T-helper 1 cell treated with Interleukin-12 subunit alpha and Interleukin-12 subunit beta and Interleukin-4 antibody, amounts not matched to agents 30 ng/mL and 1 ng/mL, for 36 hours (primary cell): ENCODE data around the gene OR8K1. TPM values are rescaled to one million over a fixed set of nuclear protein-coding genes. Genes with fewer than 3 reads are reported as not detected.

Experiments
- intact Hi-C: fragments of 100-400 bp; cut with micrococcal nuclease; formaldehyde crosslinking; loops from one replicate; pipeline ENCODE4 v1.15.1; 2024
- total RNA-seq: library from RNA; stranded (reverse); gene quantifications from 2 replicates; pipeline ENCODE4 v1.2.3, GENCODE V29; 2022

OR8K1 gene
- total RNA-seq, result not detected in 2 replicates

- intact Hi-C loops, result no loop called here
Observed at GRCh38 chr11:56345739-56346138, at the start of gene OR8K1. OR8K1 (plus strand) TSS chr11:56346039; CDS start chr11:56346039, 0 bp downstream.

DNA sequence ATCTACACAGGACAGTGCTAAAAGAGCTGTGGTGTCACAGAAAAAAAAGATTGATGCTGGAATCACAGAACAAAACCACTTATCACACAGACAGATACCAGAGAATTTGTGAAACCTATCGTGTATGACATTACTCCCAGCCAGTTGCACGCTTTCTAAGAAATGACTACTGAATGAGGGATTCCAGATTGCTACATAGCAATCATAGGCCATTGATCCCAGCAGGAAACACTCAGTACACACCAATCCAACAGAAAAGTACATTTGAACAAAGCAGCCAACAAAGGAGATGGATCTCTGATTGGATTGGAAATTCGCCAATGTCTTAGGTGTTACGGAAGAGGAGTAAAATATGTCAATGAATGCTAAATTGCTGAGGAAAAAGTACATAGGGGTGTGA, 48.9 kb upstream of the OR8K1 start:
- intact Hi-C loops, result no loop called here

DNA sequence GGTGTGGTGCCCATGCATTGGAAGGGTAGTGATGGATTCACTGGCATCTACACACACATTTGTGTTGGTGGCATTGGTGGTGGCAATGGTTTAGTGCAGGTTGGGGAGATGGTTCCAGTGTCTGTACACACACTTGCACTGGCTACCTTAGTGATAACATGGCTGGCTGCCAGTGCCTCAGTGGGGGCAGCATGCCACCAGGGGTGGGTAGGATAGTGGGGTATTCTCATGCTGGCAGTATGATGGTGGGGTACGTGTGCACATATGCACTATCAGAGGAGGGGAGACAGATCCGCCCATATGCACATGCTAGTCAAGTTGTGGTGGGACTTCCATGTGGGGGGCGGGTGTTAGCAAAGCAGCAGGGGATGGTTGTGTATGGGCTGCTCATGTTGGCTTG, 38.0 kb upstream of the OR8K1 start:
- intact Hi-C loops, result no loop called here

DNA sequence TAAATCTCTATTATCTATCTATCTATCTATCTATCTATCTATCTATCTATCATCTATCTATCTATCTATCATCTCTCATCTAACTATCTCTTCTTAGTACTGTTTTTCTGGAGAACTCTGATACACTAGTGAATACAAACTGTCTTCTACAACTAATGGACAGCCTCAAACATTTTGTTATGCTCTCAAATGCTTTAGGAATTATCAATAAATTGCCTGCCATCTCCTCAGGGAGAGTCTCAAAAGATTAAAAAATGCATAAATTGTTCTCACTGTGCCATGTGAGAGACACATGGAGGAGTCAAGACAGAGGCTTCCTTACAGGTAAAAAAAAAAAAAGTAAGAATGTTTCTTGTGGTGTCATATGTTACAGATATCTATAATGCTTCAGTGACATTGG, 31.0 kb upstream of the OR8K1 start, which contains the start of gene OR8K3:
Gene OR8K3 (plus strand): TSS at position 301 of the 400 bp plus-strand sequence. CDS start 3,163 bp downstream, outside the sequence.
- intact Hi-C loops, result no loop called here

DNA sequence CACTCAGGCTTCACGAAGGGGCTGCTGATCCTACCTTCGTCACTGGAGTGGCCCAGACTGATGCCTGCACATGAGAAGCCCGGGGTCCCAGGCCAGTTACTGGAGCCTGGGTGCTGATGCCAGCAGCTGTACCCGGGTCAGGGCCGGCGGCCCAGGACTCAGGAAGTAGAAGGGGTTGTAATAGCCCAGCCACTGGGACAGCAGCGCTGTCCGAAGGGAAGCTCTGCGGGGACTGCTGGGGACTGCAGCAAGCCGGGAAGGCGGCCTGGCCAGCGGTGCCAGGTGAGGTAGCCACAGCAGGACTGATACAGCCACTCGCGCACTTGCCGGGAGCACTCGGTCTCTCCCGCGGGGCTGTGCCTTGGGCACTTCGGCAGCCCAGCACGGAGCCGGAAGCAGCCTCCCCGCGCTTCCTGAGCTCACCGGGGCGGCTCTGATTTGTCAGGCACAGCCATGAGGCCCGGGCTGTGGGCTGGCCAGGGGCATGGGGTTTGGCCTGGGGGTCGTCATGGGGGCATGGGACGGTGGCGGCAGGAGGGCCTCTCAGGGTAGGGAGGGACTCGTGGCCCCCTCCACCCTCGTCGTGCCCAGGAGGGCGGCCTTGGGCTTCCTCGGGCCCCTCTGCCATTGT, 13.9 kb upstream of the OR8K1 start:
- intact Hi-C loops, result no loop called here

GRCh38 chr11:56333156-56333555, 12.7 kb upstream of the OR8K1 start:
- intact Hi-C loops, result no loop called here

- intact Hi-C loops, result no loop called here
Observed at GRCh38 chr11:56340289-56340688, 5.5 kb upstream of the OR8K1 start.

GRCh38 chr11:56353991-56354390, 8.2 kb downstream of the OR8K1 start, which contains the start of gene OR8J1:
OR8J1 (plus strand) TSS chr11:56354291; CDS start chr11:56360247, 5,956 bp downstream.
- intact Hi-C loops, result no loop called here

DNA sequence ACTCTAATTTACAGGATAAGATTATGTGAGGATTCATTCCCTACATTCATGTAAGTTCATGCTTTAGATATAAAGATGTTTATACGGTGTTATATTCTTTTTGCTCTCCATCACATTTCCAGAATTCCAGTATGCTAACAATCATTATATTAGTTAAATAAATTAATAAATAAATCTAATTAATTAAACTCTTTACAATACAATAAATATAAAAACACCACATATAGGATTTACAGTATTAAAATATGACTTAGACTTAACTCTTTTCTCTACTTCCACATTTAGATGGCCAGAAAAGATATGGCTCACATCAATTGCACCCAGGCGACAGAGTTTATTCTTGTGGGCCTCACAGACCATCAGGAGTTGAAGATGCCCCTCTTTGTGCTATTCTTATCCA, 29.5 kb downstream of the OR8K1 start, which contains the start of gene OR8U1:
Gene OR8U1 (plus strand): TSS at position 301 of the 400 bp plus-strand sequence. CDS start 0 bp downstream, at position 301.
- intact Hi-C loops, result no loop called here

DNA sequence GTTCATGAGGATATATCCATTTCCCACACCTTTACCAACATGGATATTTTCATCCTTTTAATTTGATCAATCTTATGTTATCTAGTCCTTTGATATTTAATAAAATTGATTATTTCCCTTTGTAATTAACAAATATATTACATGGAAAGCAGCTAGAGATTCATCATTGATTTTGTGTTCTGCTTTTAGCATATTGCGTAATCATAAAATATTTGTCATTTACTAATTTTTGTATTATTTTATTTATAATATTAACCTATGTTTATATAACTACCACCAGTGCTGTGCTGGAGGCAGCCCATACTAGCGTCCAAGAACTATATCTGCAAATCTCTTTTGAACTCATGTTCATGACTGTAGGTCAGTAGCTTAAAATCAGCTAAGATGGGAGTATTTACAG, 34.3 kb downstream of the OR8K1 start:
- intact Hi-C loops, result no loop called here

DNA sequence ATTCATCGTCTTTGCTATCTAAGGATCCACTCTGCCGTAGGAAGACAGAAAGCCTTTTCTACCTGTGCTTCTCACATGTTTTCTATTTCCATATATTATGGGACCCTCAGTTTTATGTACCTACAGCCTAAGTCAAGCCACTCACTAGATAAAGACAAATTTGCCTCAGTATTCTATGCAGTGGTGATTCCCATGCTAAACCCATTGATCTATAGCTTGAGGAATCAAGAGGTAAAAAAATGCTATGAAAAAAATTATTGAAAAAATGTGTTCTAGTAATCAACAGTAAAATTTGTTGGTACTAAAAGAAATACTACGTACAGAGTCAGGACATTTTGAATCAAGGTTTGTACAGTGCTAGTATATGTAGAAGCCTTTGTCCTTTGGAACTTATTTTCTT, 48.5 kb downstream of the OR8K1 start:
- intact Hi-C loops, result no loop called here

DNA sequence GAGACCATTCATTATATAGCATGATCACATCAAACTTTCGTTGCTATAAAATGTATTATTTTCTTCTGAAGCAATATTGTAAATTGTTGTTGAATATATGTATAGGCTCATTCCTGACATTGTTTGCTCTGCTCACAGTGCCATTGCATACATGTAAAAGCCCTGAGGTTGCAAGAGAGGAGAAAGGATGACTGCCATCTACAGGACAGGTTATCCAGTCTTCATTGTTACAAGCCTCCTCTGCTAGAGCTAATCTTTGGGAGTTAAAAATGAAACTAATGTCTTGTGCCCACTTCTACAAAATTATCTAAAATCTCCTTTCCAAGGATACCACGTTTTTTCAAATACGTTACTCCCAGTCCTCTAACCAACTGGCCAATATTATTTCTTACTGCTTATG, 50.2 kb downstream of the OR8K1 start:
- intact Hi-C loops, result no loop called here

Other genes with a start within 250 kb of the OR8K1 start
- gene OR8H2, start 242.4 kb upstream of the OR8K1 start, total RNA-seq, result not detected in 2 replicates
- gene OR8H3, start 223.7 kb upstream of the OR8K1 start, total RNA-seq, result not detected in 2 replicates
- gene OR8J3, start 205.8 kb upstream of the OR8K1 start, total RNA-seq, result not detected in 2 replicates
- gene OR8K5, start 185.7 kb upstream of the OR8K1 start, total RNA-seq, result not detected in 2 replicates
- not detected in 2 replicates for gene OR5J2, start 169.4 kb upstream of the OR8K1 start, total RNA-seq
- gene OR5T2, start 111.8 kb upstream of the OR8K1 start, total RNA-seq, result not detected in 2 replicates
- not detected in 2 replicates for gene OR5T3, start 93.8 kb upstream of the OR8K1 start, total RNA-seq
- not detected in 2 replicates for gene OR5T1, start 71.9 kb upstream of the OR8K1 start, total RNA-seq
- not detected in 2 replicates for gene OR8H1, start 53.8 kb upstream of the OR8K1 start, total RNA-seq
- not detected in 2 replicates for gene OR8K3, start 30.9 kb upstream of the OR8K1 start, total RNA-seq
- not detected in 2 replicates for gene OR8J1, start 8.3 kb downstream of the OR8K1 start, total RNA-seq
- not detected in 2 replicates for gene OR8U1, start 29.6 kb downstream of the OR8K1 start, total RNA-seq
- gene OR5AL1, start 66.7 kb downstream of the OR8K1 start, total RNA-seq, result not detected in 2 replicates
- not detected in 2 replicates for gene OR5M3, start 127.3 kb downstream of the OR8K1 start, total RNA-seq
- not detected in 2 replicates for gene OR5M8, start 145.3 kb downstream of the OR8K1 start, total RNA-seq
- gene OR5M11, start 197.2 kb downstream of the OR8K1 start, total RNA-seq, result not detected in 2 replicates
- gene OR5M10, start 231.7 kb downstream of the OR8K1 start, total RNA-seq, result not detected in 2 replicates